Upper lobe of left lung (tissue), 6 donors: ENCODE results near the gene NXF1. TPM values are rescaled to one million over a fixed set of nuclear protein-coding genes. Genes with fewer than 3 reads are reported as not detected.

Experiments used
- ATAC-seq, 2 donors: fragments of 200-7000 bp; cut with Tn5 transposase; one replicate each; pipeline ENCODE4 v1.9.1; 2022; ENCODE audit warnings: mild to moderate bottlenecking in 2 of 2, moderate library complexity in 2 of 2; ENCODE audit not compliant: low FRiP score in 2 of 2
- DNase-seq, 2 donors: peaks; one replicate each; pipeline ENCODE4 v3.0.0-alpha.2; 2019 to 2020
- H3K27ac ChIP-seq, 4 donors: fragments of 200-600 bp; sonication (generic); one replicate each; pipeline ENCODE4 v1.5.1; 2016 to 2019
- H3K27me3 ChIP-seq, 4 donors: fragments of 200-600 bp; sonication (generic); one replicate each; pipeline ENCODE4 v1.5.1; 2017 to 2019
- H3K36me3 ChIP-seq, 4 donors: fragments of 200-600 bp; sonication (generic); one replicate each; pipeline ENCODE4 v1.5.1; 2016 to 2019
- H3K4me1 ChIP-seq, 4 donors: fragments of 200-600 bp; sonication (generic); one replicate each; pipeline ENCODE4 v1.5.1; 2018 to 2019
- H3K4me3 ChIP-seq, 4 donors: fragments of 200-600 bp; sonication (generic); one replicate each; pipeline ENCODE4 v1.5.1; 2017 to 2019; ENCODE audit warnings: mild to moderate bottlenecking in 2 of 4, moderate library complexity in 1 of 4
- H3K9me3 ChIP-seq, 4 donors: fragments of 200-600 bp; sonication (generic); one replicate each; pipeline ENCODE4 v1.5.1; 2018 to 2019
- EP300 ChIP-seq, 4 donors: sonication (generic); formaldehyde crosslinking; IDR thresholded peaks; one replicate each; pipeline ENCODE4 v1.5.1; 2017; ENCODE audit warnings: antibody characterized with exemption in 4 of 4, control low read depth in 2 of 4
- POLR2A ChIP-seq, 4 donors: fragments of 450-650 bp; IDR thresholded peaks; one replicate each; pipeline ENCODE4 v1.5.1; 2016 to 2017; ENCODE audit warnings: antibody characterized with exemption in 4 of 4, mild to moderate bottlenecking in 2 of 4
- POLR2AphosphoS5 ChIP-seq, 2 donors: sonication (generic); formaldehyde crosslinking; IDR thresholded peaks; one replicate each; pipeline ENCODE4 v1.5.1; 2017; ENCODE audit warnings: antibody characterized with exemption in 2 of 2
- WGBS, 2 donors: methylation state at CpG; one replicate each; pipeline ENCODE4 v1.1.5; 2017 to 2018; 5-methylcytosine and 5-hydroxymethylcytosine counted together
- total RNA-seq, 6 donors: library from RNA; depleted of rRNA in 4 of 6; stranded (reverse); fragments of >200 nt in 4 of 6; gene quantifications; one replicate each; pipeline versions ENCODE4 v1.1.0 to v1.2.1, GENCODE V29; 2016 to 2021
- TF ChIP-seq, protein P1 (sequence below), 6 experiments: fragments of 450-650 bp in 4 of 6; fragments of 200-600 bp in 2 of 6; sonication (generic) in 2 of 6; IDR thresholded peaks; one replicate each; pipeline ENCODE4 v1.5.1; 2016 to 2019; ENCODE audit warnings: antibody characterized with exemption in 6 of 6
- donor health status: DM: no; HTN: no; CAD: no; lungs with moderate emphysema.
- donor health status: DM: no; HTN: yes; CAD: no; lungs with severe emphysema.

The NXF1 gene
- total RNA-seq, 6 donors from 2014 or later: 56.1 to 215 (median 81.2) TPM

DNA sequence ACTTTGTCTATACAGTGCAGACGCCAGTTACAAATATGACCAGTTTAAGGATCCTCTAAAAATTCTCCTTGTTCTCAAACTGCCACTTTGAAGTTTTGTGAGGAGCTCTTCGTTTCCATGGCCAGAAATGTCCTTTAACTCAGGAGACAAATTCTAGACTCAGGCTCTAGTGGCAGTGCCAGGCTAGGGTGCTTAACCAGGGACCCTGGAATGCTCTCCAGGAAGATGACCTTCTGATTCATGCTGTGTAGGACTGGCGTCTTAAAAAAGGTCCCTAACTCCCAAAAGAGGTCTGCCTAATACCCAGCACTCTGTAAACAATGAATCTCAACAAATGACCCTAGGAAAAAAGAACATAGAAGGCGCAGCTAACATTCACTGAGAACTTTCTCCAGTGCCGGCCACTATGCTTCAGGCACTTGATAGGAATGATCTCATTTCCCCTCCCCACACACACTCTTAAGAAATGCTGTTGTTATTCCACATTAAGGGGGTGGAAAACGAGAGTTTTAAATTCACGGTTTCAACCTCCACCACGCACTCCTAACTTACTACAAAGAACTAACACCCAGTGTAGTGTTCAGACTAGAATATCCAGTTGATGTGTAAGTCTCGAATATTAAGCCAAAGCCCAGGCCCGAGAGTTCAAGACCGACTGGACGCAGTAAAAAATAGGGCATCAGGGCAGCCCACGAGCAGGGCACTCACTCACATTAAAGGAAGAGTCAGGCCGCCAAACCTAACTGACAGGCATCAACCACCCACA lies 747 bp downstream of the NXF1 start:
- DNase-seq (peak in 1 of 2 donors; percentile 38), ATAC-seq (peak; percentile 16 to 33)
- Histone ChIP-seq H3K27me3 (no peaks in the 10 kb centered on the region), H3K27ac (peak overlapping the region; percentile 91 to 96 (median 95)), H3K4me3 (peak overlapping the region; percentile 58 to 95 (median 80)), H3K4me1 (peaks cover 25 to 30% (median 27%) of the 10 kb centered on the region in 4 donors), H3K9me3 (no peaks in the 10 kb centered on the region), H3K36me3 (peaks cover 37 to 51% (median 40%) of the 10 kb centered on the region in 4 donors)
- 5 to 6% methylated on average over 9 to 14 of the region's 14 CpGs for WGBS, 2 donors
- TF ChIP-seq POLR2AphosphoS5 (IDR thresholded peaks at IDR 0.05) (no peak), EP300 (IDR thresholded peaks at IDR 0.05) (no peak), POLR2A (IDR thresholded peaks at IDR 0.05) (no peak)
- TF ChIP-seq, protein P1, sequence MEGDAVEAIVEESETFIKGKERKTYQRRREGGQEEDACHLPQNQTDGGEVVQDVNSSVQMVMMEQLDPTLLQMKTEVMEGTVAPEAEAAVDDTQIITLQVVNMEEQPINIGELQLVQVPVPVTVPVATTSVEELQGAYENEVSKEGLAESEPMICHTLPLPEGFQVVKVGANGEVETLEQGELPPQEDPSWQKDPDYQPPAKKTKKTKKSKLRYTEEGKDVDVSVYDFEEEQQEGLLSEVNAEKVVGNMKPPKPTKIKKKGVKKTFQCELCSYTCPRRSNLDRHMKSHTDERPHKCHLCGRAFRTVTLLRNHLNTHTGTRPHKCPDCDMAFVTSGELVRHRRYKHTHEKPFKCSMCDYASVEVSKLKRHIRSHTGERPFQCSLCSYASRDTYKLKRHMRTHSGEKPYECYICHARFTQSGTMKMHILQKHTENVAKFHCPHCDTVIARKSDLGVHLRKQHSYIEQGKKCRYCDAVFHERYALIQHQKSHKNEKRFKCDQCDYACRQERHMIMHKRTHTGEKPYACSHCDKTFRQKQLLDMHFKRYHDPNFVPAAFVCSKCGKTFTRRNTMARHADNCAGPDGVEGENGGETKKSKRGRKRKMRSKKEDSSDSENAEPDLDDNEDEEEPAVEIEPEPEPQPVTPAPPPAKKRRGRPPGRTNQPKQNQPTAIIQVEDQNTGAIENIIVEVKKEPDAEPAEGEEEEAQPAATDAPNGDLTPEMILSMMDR (IDR thresholded peaks at IDR 0.05): no peak

DNA sequence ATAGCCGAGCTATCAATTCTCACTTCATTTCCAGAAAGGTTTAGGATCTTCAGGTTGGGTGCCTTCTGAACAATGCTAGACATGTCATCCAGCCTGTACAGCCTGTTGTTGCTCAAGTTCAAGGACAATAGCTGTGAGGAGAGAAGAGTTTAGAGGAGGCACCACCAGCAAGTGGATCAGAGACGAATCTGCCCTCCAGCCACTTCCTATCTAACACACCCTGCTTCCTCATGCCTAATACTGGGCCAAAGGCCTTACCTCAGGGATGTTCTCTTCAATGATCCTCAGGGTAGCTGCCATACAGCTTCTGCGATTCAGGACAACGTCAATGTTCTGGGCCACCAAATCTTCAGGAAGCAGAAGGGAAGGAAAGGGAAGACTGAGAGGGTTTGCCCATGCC lies 4.2 kb downstream of the NXF1 start:
- peaks cover 69 to 75% (median 74%) of the 10 kb centered on the region in 4 donors for H3K36me3 ChIP-seq
- WGBS, 2 donors: 78 to 84% methylated on average over 4 of the region's 4 CpGs
- no peak overlapping the region for H3K27ac ChIP-seq
- H3K4me3 ChIP-seq: no peak overlapping the region
- TF ChIP-seq EP300 (IDR thresholded peaks at IDR 0.05) (no peak), POLR2A (IDR thresholded peaks at IDR 0.05) (no peak), POLR2AphosphoS5 (IDR thresholded peaks at IDR 0.05) (no peak)
- TF ChIP-seq, protein P1 (IDR thresholded peaks at IDR 0.05): no peak
- ATAC-seq (no peak), DNase-seq (no peak)
- no peaks in the 10 kb centered on the region for H3K9me3 ChIP-seq
- H3K27me3 ChIP-seq: no peaks in the 10 kb centered on the region
- peaks cover 16 to 24% (median 19%) of the 10 kb centered on the region in 4 donors for H3K4me1 ChIP-seq

DNA sequence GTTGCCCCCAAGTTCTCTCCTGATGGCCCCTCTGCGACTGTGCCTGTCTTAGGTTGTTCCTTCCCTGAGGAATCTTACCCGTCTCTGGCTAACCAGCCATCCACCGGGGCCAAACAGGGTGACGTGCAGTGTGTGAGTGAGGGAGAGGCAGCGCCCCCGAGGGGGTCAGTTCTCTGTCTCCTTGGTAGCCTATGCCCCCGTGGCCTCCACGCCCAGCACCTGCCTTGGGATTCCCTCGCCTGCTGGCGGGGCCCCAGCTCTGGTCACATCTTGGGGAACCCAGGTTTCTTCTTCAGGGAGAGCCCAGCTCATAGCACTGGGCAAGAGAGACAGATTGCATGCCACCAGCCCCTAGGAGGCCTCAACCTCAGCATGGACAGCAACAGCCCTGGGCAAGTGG lies 5.8 kb downstream of the NXF1 start:
- WGBS, 2 donors: 93 to 96% methylated on average over 8 to 10 of the region's 10 CpGs

DNA sequence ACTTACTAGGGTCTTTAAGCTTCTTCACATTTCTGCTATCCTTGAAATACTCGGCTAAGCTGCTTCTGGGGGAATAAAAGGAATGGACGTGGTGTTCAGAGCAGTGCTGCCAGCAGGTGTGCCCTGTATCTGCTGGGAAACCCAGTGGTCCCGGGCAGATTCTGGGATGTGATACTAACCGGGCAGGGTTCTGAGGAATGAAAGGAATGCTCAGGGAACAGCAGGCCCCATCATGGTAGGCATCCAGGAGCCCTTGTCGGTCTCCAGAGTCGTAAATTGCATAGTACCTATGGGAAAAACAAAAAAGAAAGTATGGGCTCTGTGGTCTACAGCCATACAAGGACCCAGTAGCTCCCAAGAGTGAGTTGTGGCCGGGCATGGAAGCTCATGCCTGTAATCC lies 9.0 kb downstream of the NXF1 start:
- no peak overlapping the region for H3K27ac ChIP-seq
- H3K27me3 ChIP-seq: no peaks in the 10 kb centered on the region
- no peak overlapping the region for H3K4me3 ChIP-seq
- WGBS, 2 donors: 84 to 85% methylated on average over 7 of the region's 7 CpGs
- peaks cover 7 to 20% (median 11%) of the 10 kb centered on the region in 4 donors for H3K4me1 ChIP-seq
- no peaks in the 10 kb centered on the region for H3K9me3 ChIP-seq
- DNase-seq (no peak), ATAC-seq (no peak)
- H3K36me3 ChIP-seq: peaks cover 66 to 93% (median 85%) of the 10 kb centered on the region in 4 donors
- TF ChIP-seq, protein P1 (IDR thresholded peaks at IDR 0.05): no peak
- TF ChIP-seq POLR2AphosphoS5 (IDR thresholded peaks at IDR 0.05) (no peak), POLR2A (IDR thresholded peaks at IDR 0.05) (no peak), EP300 (IDR thresholded peaks at IDR 0.05) (no peak)

More for the DNA sequence above, 5.8 kb downstream of the NXF1 start:
- no peak overlapping the region for H3K4me3 ChIP-seq
- no peaks in the 10 kb centered on the region for H3K9me3 ChIP-seq
- peaks cover 81 to 91% (median 90%) of the 10 kb centered on the region in 4 donors for H3K36me3 ChIP-seq
- no peak overlapping the region for H3K27ac ChIP-seq
- DNase-seq (no peak), ATAC-seq (no peak)
- TF ChIP-seq EP300 (IDR thresholded peaks at IDR 0.05) (no peak), POLR2AphosphoS5 (IDR thresholded peaks at IDR 0.05) (no peak), POLR2A (IDR thresholded peaks at IDR 0.05) (no peak)
- TF ChIP-seq, protein P1 (IDR thresholded peaks at IDR 0.05): no peak
- peaks cover 13 to 19% (median 14%) of the 10 kb centered on the region in 4 donors for H3K4me1 ChIP-seq
- H3K27me3 ChIP-seq: no peaks in the 10 kb centered on the region
